ENCODE measurements around the gene ENOX1.

Gene ENOX1

DNA sequence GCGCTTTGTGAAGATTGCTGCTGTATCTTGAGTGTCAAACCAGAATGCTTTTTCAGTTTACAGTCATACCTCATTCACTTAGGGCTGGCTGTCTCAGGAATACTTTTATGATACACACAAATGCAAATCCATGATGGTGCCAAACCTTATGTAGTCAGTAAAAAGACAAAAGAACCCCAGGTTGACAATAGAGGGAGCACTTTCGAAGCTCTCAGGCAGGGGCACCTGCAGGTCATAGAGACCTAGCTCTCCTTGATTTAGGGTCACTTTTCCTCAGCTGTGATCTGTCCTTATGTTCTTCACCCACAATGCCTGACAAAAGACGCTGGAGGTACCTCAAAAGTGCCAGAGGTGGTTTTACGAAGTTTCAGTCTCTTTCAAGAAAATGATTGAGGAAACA is 591.2 kb downstream of the ENOX1 start:
- TF ChIP-seq, protein P1, sequence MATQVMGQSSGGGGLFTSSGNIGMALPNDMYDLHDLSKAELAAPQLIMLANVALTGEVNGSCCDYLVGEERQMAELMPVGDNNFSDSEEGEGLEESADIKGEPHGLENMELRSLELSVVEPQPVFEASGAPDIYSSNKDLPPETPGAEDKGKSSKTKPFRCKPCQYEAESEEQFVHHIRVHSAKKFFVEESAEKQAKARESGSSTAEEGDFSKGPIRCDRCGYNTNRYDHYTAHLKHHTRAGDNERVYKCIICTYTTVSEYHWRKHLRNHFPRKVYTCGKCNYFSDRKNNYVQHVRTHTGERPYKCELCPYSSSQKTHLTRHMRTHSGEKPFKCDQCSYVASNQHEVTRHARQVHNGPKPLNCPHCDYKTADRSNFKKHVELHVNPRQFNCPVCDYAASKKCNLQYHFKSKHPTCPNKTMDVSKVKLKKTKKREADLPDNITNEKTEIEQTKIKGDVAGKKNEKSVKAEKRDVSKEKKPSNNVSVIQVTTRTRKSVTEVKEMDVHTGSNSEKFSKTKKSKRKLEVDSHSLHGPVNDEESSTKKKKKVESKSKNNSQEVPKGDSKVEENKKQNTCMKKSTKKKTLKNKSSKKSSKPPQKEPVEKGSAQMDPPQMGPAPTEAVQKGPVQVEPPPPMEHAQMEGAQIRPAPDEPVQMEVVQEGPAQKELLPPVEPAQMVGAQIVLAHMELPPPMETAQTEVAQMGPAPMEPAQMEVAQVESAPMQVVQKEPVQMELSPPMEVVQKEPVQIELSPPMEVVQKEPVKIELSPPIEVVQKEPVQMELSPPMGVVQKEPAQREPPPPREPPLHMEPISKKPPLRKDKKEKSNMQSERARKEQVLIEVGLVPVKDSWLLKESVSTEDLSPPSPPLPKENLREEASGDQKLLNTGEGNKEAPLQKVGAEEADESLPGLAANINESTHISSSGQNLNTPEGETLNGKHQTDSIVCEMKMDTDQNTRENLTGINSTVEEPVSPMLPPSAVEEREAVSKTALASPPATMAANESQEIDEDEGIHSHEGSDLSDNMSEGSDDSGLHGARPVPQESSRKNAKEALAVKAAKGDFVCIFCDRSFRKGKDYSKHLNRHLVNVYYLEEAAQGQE (IDR thresholded peaks at IDR 0.05; ENCODE audit: insufficient read depth in 1 of 2, low read depth in 2 of 2, low read length in 2 of 2) = no peak
- TF ChIP-seq SIN3A (IDR thresholded peaks at IDR 0.05; ENCODE audit: borderline replicate concordance, insufficient read depth, low read length) (no peak), POLR2AphosphoS5 (IDR thresholded peaks at IDR 0.05; ENCODE audit: low read depth, low read length) (no peak), FOXP2 (optimal IDR thresholded peaks at IDR 0.05; ENCODE audit: borderline replicate concordance, extremely low read depth, extremely low read length, insufficient read depth) (no peak), TAF1 (IDR thresholded peaks at IDR 0.05; ENCODE audit: borderline replicate concordance, insufficient read depth, low read length) (no peak)

DNA sequence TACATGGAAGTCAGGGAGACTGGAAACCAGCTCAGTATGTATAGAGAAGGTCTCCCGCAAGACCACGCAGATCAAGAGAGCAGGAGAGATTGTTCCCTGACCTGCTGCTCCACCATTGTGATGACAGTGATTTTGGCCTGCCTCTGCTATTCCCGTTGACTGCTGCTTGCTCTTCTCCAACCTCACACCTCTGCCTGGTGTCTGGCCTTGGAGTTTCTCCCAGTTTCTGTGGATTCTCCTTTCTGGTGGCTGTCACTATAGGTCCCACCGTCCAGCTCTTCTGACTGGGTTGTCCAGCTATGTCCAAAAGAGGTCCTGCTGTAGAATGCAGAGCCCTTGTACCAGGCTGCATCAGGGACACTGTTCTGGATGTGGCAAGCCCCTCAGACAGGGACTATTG is 591.7 kb downstream of the ENOX1 start:
- TF ChIP-seq POLR2AphosphoS5 (IDR thresholded peaks at IDR 0.05; ENCODE audit: low read depth, low read length) (no peak), SIN3A (IDR thresholded peaks at IDR 0.05; ENCODE audit: borderline replicate concordance, insufficient read depth, low read length) (no peak), TAF1 (IDR thresholded peaks at IDR 0.05; ENCODE audit: borderline replicate concordance, insufficient read depth, low read length) (no peak), FOXP2 (optimal IDR thresholded peaks at IDR 0.05; ENCODE audit: borderline replicate concordance, extremely low read depth, extremely low read length, insufficient read depth) (no peak)
- TF ChIP-seq, protein P1 (IDR thresholded peaks at IDR 0.05; ENCODE audit: insufficient read depth in 1 of 2, low read depth in 2 of 2, low read length in 2 of 2) = no peak

DNA sequence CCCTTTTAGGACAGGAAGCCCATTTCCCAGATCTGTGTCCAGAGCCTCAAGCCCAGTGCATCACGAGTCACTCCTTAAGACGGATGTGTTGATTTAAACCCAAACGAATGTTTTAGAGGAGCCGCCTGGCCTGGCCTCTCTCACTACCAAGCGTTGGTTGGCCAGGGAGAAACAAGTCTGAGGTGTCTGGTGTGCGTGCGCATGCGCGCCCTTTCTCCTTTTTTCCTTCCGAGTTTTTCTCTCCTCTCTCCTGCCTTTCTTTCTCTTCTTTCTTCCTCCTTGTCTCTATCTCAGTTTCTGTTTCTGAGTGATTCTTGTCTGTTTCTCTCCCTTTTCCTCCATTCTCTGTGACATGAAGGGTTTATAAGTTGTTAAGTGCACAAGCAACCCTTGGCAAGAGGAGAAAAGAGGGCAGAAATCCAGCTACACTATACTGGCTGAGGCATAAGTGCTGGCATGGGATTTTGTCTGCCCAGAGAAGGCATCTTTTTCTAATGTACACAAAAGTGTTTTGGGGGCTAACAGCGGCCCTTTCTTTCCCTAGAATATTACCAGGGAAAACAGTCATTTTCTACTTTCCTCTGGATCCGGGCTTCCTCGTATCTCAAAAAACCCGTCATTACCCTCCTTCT is 592.9 kb downstream of the ENOX1 start:
- TF ChIP-seq POLR2AphosphoS5 (IDR thresholded peaks at IDR 0.05; ENCODE audit: low read depth, low read length) (no peak), TAF1 (IDR thresholded peaks at IDR 0.05; ENCODE audit: borderline replicate concordance, insufficient read depth, low read length) (no peak), SIN3A (IDR thresholded peaks at IDR 0.05; ENCODE audit: borderline replicate concordance, insufficient read depth, low read length) (no peak), FOXP2 (optimal IDR thresholded peaks at IDR 0.05; ENCODE audit: borderline replicate concordance, extremely low read depth, extremely low read length, insufficient read depth) (no peak)
- TF ChIP-seq, protein P1 (IDR thresholded peaks at IDR 0.05; ENCODE audit: insufficient read depth in 1 of 2, low read depth in 2 of 2, low read length in 2 of 2) = no peak

DNA sequence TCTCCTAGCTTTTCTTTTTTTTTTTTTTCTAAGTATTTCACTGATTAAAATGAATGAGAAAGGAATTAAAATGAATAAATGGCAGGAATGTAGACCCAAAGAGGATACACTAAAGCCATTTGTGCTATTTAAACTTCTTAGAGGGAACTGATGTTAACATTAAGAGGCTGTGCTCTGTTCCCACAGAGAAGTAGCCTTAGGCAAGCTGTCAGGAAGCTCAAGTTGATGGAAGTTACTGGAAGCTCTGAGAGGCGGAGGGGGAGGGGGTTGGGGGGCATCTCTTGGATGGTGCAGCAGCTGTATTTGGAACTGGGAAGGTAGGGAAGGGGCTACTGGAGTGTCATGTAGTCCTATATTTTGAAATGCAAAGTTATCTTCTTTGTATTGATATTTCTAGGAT is 595.2 kb downstream of the ENOX1 start:
- TF ChIP-seq, protein P1 (IDR thresholded peaks at IDR 0.05; ENCODE audit: insufficient read depth in 1 of 2, low read depth in 2 of 2, low read length in 2 of 2) = no peak
- TF ChIP-seq POLR2AphosphoS5 (IDR thresholded peaks at IDR 0.05; ENCODE audit: low read depth, low read length) (no peak), TAF1 (IDR thresholded peaks at IDR 0.05; ENCODE audit: borderline replicate concordance, insufficient read depth, low read length) (no peak), FOXP2 (optimal IDR thresholded peaks at IDR 0.05; ENCODE audit: borderline replicate concordance, extremely low read depth, extremely low read length, insufficient read depth) (no peak)

Measured in PFSK-1 (cell line).